ENCODE measurements around the gene PHLDB2.

DNA sequence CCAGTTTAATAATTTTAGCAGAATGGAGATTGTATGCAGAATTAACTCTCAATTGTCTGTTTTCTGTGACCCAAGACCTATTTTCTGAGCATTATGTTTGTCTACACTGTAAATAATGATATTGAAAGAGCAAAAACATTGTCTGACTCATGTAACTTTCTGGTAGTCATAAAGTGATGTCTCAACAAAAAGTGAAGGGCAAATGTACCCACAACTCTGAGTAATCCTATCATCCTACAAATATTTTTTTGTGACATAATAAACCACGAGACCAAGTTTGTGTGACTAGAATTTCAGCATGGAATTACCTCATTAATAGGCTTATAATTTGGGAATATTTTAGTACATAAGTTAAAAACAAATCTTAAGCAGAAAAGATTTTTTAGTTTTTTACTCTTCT lies 104.4 kb downstream of the PHLDB2 start:
- TF ChIP-seq, protein P1, sequence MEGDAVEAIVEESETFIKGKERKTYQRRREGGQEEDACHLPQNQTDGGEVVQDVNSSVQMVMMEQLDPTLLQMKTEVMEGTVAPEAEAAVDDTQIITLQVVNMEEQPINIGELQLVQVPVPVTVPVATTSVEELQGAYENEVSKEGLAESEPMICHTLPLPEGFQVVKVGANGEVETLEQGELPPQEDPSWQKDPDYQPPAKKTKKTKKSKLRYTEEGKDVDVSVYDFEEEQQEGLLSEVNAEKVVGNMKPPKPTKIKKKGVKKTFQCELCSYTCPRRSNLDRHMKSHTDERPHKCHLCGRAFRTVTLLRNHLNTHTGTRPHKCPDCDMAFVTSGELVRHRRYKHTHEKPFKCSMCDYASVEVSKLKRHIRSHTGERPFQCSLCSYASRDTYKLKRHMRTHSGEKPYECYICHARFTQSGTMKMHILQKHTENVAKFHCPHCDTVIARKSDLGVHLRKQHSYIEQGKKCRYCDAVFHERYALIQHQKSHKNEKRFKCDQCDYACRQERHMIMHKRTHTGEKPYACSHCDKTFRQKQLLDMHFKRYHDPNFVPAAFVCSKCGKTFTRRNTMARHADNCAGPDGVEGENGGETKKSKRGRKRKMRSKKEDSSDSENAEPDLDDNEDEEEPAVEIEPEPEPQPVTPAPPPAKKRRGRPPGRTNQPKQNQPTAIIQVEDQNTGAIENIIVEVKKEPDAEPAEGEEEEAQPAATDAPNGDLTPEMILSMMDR (IDR thresholded peaks at IDR 0.05): no peak
- no peak for TF ChIP-seq POLR2A (IDR thresholded peaks at IDR 0.05)
